DMS53 treated with DMSO at 0.1 percent for 48 hours (cell line): ENCODE data around the gene MANSC4.
A peak's percentile ranks its signal among the peaks of the same experiment; 100 is the strongest.
"Not testable (repeated sequence)": the region's sequence is repeated elsewhere in the genome, so short reads cannot be mapped to it uniquely, and the experiment has no call there.

Source experiments
- DNase-seq: peaks from one replicate; lab custom pipeline; 2025; ENCODE audit not compliant: unreplicated experiment; lab: John Stamatoyannopoulos, UW

MANSC4 gene

DNA sequence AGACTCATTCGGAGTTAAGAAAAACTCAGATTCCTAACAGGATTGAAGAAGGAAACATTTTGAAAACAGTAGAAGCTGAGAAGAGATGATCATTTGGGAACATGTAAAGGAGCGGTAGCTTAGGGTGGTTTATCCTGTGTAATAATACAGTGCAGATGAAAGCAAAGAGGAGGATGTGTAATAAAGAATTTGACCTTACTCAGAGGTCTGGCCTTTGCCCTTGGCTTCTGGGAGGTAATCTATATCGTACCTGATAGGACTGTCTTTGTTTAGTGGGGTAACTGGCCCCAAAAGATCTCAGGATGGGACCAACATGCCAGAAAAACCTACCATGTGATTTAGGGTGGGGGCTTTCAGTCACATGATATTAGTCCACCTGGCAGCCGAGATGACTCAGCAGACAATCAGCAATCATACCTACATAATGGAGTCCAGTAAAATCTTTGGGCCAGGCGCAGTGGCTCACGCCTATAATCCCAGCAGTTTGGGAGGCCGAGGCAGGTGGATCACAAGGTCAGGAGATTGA, 23.3 kb downstream of the MANSC4 start:
- no peak for DNase-seq

DNA sequence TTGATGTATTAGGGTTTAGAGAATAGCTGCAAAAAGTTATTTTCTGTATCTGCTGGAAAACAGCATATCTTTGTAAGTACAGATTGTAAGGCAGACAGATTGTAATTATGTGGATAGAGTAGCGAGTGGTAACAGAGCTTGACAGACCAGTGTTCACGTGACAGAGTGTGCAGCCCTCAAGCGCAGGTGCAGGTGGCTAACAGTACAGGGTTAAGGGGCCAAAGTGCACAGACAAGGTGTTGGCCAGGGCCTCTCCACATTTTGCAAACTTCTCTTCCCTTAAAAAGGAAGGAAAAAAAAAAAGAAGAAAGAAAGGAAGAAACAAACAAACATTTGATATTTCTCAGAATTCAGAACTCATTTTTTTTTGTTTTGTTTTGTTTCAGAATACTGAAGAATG, 25.2 kb downstream of the MANSC4 start:
- peak; percentile 91 for DNase-seq

- DNase-seq, result peak; percentile 99
Observed at GRCh38 chr12:27751386-27752047, 28.5 kb downstream of the MANSC4 start.

GRCh38 chr12:27747111-27747820, 32.8 kb downstream of the MANSC4 start:
- DNase-seq, result peak; percentile 66

GRCh38 chr12:27745734-27746133, 34.3 kb downstream of the MANSC4 start:
- not testable (repeated sequence) for DNase-seq

- DNase-seq, result no peak
Observed at GRCh38 chr12:27743601-27744000, 36.4 kb downstream of the MANSC4 start.

DNA sequence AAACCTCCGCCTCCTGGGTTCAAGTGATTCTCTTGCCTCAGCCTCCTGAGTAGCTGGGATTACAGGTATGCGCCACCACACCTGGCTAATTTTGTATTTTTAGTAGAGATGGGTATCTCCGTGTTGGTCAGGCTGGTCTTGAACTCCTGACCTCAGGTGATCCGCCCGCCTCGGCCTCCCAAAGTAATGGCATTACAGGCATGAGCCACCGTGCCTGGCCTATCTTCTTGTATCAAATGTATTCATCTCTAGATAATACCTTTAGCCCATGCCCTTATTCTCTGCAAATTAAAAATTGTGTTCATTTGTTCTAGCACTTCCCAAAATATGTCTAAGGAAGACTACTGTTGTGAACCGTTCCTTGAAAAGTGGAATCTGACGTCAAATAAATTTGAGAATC, 45.7 kb downstream of the MANSC4 start:
- DNase-seq, result not testable (repeated sequence)

DNA sequence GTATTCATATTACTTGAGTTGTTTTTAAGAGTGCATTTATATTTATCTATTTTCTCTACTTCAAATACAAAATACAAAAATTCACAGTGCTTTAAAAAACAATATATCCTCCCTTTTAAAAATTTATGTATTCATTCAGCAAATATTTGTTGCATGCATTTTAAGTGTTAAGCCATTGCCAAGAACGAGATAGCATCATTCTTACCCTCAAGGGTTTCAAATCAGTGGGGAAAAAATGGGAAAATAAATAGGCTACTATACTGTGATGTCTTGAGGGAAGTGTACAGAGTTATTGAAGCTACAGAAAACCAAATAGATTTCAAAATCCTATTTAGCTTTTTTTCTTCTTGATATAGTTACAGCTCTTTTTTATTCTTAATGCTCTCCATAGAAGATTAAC, 46.2 kb downstream of the MANSC4 start:
- DNase-seq, result no peak

DNA sequence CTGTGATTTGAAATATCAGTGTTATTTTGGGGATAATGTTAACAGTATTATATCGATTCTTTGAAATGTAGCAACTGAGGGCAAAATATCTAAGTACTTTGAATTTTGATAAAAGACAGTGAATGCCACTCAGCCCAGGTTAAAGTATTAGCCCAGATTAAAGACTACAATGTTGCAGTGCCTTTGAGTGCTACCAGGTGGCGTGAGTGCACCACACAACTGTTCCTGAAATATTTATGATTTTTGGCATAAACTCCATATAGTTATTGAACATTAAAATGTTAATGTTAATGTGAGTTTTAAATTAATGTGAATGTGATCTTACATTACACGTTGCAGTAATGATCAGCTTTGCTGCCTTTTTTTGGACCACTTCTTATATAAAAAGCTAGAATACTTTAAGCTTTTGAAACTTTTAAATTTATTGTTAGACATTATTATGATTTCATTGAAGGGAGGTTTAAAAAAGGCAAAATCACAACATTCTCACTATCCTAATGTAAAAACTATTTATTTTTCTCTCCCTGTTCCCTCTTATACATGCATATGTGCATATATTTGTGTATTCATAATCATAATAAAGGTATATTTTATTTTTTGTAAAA, 46.9 kb downstream of the MANSC4 start:
- peak; percentile 85 for DNase-seq

GRCh38 chr12:27732281-27732680, 47.8 kb downstream of the MANSC4 start:
- peak; percentile 18 for DNase-seq

DNA sequence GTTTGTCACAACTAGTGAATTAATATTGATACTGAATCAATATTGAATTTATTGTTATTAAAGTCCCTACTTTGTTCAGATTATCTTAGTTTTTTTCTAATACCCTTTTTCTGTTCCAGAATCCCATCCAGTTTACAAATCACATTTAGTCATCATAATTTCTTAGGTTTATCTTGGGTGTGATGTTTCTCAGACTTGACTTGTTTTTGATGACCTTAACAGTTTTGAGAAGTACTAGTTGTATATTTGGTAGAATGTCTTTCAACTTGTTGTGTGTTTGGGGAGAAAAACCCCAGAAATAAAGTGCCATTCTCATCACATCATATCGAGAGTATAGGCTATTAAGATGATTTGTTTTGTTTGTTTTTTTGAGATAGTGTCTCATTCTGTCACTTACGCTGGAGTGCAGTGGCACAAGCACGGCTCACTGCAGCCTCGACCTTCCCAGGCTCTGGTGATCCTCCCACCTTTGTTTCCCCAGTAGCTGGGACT, 49.9 kb downstream of the MANSC4 start:
- DNase-seq, result no peak

GRCh38 chr12:27723212-27723611, 56.8 kb downstream of the MANSC4 start:
- no peak for DNase-seq
